GM19372 (cell line): ENCODE measurements around the gene ARPC1A.
"Not testable (repeated sequence)": the region's sequence is repeated elsewhere in the genome, so short reads cannot be mapped to it uniquely, and the experiment has no call there.

Experiments used
- ATAC-seq: cut with Tn5 transposase; IDR thresholded peaks from one replicate; pipeline ENCODE4 v1.9.1; 2021; ENCODE audit warnings: mild to moderate bottlenecking, low read depth, moderate library complexity; ENCODE audit not compliant: unreplicated experiment

The ARPC1A gene

DNA sequence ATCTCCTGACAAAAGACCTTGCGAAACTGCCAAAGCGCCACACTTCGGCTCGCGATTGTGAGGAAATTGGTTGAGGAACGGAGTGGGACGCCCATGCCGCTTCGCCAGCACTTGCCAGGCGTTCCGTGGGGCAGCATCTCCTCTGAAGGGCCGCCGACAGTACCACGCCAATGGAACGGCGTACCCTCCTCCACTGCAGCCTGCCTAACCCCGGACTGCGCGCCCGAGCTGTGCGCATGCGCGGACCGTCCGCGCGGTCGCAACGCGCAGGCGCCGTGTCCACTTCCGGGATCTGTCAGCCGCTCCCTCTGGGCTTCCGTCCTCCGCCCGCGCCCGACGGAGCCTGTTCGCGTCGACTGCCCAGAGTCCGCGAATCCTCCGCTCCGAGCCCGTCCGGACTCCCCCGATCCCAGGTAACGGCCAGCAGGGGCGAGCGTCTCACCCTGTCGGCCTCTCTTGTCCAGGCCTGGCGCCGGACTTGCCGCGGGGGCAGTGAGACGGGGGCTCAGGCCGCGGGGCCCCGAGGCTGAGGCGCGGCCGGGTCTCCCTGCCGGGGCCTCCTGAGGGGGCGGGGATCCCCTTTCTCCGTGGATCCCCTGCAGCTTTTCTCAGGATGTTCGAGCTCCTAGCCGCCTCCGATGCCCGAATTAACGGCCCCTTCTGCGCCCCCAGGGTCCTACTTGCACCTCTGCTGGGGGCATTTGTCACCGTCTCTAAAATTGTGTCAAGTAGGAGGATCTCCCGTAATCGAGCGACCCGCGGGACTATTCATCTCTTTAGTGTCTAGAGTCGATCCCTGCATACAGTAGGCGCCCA lies at the start of gene ARPC1A:
TSS of gene ARPC1A (plus strand) at position 307 of the 816 bp plus-strand sequence. CDS start 7,456 bp downstream, outside the sequence.
- ATAC-seq, result peak; percentile 93

DNA sequence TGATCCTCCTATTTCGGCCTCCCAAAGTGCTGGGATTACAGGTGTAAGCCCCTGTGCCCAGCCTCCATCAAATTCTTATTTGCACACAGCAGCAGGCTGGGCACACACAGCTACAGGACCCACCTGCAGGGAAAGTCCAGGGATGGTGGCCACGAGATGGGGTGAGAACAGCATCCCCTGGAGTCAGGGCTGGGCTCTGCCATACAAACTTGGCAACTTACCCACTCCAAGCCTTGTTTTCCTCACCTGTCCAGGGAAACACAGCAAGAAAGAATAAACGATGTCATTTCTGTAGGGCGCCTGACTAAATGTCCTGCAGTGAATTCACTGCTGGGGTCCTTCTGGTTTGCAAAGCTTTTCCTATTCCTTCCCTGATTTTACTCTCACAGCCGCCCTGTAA lies 47.5 kb upstream of the ARPC1A start:
- no peak for ATAC-seq

DNA sequence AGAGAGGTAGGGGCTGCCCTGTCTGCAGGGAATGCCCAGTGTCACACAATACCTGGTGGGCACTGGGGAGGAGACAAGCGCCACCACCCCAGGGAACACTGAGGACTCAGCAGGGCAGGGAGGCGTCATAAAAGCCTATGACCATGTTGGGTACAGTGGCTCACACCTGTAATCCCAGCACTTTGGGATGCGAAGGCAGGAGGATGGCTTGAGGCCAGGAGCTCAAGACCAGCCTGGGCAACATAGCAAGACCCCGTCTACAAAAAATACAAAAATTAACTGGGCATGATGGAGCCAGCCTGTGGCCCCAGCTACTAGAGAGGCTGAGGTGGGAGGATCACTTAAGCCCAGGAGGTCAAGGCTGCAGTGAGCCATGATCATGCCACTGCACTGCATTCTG lies 41.5 kb upstream of the ARPC1A start:
- not testable (repeated sequence) for ATAC-seq

DNA sequence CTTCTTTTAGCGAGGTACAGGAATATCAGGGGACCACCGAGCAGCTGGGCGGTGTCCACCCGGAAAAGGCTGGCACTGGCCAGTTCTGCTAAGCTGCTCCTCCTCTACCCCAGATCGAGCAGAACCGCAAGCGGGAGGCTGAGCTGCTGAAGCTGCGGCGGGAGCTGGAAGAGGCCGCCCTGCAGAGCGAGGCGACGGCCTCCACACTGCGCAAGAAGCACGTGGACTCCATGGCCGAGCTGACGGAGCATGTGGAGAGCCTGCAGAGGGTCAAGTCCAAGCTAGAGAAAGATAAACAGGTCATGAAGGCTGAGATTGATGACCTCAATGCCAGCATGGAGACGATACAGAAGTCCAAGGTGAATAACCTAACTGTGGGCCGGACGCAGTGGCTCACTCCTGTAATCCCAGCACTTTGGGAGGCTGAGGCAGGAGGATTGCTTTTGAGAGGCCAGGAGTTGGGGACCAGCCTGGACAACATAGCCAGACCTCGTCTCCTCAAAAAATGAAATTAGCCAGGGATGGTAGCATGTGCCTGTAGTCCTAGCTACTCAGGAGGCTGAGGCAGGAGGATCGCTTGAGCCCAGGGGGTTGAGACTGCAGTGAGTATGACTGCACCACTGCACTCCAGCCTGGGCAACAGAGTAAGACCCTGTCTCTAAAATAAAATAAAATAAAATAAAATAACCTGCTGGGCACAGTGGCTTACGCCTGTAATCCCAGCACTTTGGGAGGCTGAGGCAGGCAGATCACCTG lies 37.7 kb upstream of the ARPC1A start:
- no peak for ATAC-seq

DNA sequence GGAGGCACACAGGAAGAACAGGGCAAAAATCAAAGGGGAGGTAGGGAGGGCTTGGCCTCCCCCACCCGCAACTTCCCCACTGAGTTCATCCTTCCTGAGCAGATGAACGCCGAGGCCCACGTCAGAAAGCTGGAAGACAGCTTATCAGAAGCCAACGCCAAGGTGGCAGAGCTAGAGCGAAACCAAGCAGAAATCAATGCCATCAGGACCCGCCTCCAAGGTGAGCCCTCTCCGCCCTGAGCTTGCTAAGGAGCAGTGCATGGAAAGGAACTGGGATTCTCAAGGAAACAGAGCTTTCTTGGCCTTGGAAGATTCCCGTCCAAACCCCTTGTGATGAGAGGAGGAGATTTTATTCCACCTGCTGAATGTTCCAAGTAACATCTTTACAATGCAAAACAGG lies 36.5 kb upstream of the ARPC1A start:
- ATAC-seq, result no peak

DNA sequence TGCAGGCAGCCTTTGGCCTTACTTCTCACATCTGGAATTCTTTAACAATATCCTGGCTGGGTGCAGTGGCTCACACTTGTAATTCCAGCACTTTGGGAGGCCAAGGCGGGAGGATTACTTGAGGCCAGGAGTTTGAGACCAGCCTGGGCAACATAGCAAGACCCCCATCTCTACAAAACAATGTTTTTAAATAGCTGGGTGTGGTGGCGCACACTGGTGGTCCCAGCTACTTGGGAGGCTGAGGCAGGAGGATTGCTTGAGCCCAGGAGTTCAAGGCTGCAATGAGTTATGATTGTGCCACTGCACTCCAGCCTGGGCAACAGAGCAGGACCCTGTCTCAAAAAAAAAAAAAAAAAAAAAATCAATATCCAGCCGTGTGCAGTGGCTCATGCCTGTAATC lies 35.5 kb upstream of the ARPC1A start:
- not testable (repeated sequence) for ATAC-seq

DNA sequence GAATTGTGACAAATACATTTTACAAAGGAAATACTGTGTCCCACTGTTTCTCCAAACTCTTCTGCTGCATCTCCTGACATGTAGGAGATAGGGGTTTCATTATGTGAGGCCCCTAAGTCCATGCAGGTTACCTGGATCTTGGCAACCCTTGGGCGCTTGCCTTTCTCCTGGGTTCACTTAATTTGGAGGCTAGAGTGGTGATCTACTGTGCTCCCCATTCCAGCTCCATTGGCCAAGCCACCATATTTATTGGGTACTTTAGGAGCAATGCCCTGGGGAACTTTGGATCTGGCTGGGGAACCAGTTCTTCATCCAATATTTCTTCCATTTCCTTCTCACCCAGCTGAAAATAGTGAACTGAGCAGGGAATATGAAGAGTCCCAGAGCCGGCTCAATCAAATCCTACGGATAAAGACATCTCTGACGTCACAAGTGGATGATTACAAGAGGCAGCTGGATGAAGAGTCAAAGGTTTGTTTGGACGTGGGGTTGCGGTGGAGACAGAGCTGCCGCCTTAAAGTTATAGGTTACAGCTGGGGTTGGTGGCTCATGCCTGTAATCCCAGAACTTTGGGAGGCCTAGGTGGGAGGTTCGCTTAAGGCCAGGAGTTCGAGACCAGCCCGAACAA lies 34.6 kb upstream of the ARPC1A start:
- no peak for ATAC-seq

DNA sequence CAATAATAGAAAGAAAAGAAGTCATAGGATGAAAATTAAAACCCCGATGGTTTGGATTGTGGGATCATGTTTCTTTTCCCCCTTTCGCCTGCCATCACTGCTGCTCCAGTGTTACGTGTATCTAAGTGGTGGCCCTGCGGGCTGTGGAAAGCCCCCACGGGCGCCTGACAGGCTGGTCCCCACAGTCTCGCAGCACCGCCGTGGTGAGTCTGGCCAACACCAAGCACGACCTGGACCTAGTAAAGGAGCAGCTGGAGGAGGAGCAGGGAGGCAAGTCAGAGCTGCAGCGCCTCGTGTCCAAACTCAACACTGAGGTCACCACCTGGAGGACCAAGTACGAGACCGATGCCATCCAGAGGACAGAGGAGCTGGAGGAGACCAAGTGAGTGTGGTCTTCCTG lies 33.6 kb upstream of the ARPC1A start:
- no peak for ATAC-seq

DNA sequence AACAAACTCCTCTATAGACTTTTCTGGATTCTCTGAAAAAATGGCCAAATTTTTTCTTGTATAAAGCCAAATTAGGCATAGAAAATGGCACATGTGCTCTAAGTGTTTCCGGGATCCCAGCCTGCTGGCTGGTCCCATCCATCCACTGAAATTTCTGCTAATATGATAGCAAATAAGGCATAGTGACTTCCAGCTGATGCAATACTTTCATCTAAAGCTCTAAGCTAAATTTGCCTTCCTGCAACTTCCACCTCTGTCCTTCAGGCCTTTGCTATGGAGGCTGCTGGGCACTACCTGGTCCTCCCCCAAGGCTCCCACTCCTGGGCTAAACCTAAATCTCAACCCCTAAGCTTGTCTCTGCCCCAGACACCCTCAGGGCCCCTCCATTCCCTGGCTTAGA lies 32.5 kb upstream of the ARPC1A start:
- no peak for ATAC-seq

DNA sequence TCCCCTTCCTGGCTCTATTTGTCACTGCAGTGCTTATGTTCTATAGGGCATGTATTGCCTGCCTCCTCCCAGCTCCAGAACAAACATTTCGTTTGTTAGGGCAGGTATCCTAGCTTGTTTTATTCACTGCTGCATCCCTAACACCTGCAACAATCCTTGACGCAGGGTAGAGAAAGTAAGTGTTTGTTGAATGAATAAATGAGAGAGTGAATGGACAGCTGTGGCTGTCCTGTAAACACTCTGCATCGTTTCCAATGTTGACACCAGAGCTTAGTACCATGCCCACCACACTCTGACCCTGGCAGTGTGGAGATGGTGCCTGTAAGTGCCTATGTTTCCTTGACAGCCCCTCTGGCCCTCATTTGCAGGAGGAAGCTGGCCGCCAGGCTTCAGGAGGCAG lies 32.0 kb upstream of the ARPC1A start:
- ATAC-seq, result no peak

DNA sequence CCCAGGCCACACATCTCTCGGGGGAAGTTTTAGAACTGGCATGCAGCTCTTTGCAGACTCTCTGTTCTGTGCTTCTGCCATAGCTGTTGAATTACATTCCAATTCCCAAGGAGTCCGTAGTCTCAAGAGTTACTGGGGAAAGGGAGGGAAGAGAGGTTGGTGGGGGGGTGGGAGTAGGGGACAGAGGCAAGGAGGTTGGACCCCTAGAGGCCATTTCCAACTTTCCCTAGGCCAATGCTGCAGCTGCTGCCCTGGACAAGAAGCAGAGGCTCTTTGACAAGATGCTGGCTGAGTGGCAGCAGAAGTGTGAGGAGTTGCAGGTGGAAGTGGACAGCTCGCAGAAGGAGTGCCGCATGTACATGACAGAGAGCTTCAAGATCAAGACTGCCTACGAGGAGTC lies 29.2 kb upstream of the ARPC1A start:
- ATAC-seq, result no peak

DNA sequence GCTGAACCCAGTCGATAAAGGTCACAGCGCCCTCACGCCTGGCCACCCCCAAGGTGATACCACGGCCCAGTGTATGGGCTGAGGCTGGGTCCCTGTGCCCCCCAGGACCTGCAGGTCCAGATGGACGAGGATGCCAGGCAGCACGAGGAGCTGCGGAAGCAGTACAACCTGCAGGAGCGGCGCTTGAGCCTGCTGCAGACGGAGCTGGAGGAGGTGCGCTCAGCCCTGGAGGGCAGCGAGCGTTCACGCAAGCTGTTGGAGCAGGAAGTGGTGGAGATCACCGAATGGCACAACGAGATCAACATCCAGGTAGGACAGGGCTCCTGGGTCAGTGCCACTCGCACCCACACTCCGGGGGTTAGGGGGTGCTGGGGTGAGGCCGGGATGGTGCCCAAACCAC lies 24.2 kb upstream of the ARPC1A start:
- no peak for ATAC-seq

DNA sequence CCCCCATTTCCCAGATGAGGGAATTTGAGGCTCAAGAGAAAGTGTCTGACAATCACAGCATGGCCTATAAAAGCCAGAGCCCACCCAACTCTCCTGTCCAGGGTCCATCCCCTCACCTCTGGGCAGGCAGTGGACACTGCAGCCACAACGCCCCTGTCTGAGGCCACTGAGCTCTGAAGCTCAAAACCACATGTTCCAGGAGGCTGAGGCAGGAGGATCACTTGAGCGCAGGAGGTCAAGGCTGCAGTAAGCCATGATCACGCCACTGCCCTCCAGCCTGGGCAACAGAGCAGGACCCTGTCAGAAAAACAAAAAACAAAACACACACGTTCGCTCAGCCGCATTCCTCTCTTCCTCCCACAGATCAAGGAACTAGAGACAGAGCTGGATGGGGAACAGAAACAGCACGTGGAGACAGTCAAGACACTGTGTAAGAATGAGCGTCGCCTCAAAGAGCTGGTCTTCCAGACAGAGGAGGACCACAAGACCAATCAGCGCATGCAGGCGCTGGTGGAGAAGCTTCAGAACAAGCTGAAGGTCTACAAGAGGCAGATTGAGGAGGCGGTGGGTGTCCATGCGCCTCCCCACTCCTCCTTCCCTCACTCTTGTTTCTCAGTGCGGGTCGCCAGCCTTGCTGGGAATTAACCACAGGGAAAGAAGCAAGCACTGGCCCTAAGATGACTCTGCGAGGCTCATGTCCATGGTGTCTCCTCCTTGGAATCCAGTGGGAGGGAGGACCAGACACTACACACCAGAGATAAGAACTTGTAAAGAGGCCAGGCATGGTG lies 20.0 kb upstream of the ARPC1A start:
- no peak for ATAC-seq

DNA sequence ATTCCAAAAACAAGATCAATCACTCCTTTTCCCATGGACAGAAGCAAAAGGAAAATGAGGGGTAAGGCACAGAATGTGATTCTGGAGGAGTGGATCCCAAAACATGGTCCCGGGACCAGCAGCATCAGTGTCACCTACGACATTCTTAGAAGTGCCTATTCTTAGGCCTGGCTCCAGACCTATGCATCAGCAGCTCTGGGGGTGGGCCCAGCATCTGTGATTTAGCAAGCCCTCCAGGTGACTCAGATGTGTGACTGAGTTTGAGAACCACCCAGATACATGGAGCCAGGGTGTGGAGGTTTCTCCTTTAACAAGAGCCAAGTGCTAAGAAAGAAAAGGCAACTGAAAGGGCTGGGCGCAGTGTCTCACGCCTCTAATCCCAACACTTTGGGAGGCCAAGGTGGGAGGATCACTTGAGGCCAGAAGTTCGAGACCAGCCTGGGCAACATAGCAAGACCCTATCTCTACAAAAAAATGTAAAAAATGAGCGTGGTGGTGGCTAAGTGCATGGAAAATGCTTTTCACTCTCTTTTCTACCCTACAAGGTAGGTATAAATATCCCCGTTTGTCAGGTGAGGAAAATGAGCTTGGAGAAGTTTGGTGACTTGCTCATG lies 17.1 kb upstream of the ARPC1A start:
- ATAC-seq, result no peak

DNA sequence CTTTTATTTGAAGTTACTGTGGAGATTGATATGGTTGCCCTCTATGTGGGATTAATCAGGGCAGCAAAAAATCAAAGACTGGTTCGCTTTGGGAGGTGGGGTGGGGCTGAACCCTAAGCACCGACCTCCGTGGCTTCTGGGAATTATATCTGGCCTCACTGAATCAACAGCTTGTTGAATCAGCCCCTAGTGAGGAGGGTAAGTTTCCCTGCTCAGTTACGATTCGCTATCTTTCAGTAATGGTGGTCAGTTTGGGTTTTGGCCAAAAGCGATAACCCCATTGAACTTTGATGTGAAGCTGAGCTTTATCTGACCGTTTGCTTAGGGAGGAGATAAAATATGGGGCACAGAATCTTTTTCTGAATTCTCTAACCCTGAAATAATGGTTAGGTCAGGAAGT lies 16.6 kb upstream of the ARPC1A start:
- no peak for ATAC-seq

DNA sequence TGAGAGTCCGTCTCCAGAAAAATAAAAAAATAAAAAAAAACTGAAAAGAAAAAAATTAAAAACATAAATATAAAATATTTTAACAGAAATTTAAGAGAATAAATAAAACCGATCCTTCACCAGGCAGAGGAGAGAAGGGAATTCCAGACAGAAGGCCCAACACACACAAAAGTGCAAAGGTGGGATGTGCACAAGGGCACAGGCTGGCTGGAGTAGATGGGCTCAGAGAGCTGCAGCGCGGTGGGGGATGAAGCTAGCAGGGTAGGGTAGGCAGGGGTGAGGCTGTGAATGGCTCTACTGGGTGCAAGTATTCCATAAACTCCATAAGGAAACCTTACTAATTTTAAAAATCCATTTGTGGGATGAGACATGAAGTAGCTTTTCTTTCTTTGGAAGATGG lies 15.7 kb upstream of the ARPC1A start:
- ATAC-seq, result no peak

DNA sequence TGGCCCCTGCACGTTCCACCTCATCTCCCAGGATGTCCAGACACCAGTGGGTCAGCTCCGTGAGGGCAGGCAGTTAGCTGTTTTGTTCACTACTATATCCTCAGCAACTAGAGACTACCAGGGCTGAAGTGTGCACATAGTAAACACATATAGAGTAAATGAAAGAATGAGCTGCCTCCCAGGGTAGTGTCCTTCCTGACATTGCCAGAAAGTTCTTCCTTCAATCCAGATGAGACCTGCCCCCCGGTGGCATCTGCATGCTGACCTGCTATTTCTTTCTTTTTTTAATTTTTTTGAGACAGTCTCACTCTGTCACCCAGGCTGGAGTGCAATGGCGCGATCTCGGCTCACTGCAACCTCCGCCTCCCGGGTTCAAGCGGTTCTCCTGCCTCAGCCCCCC lies 14.0 kb upstream of the ARPC1A start:
- no peak for ATAC-seq

DNA sequence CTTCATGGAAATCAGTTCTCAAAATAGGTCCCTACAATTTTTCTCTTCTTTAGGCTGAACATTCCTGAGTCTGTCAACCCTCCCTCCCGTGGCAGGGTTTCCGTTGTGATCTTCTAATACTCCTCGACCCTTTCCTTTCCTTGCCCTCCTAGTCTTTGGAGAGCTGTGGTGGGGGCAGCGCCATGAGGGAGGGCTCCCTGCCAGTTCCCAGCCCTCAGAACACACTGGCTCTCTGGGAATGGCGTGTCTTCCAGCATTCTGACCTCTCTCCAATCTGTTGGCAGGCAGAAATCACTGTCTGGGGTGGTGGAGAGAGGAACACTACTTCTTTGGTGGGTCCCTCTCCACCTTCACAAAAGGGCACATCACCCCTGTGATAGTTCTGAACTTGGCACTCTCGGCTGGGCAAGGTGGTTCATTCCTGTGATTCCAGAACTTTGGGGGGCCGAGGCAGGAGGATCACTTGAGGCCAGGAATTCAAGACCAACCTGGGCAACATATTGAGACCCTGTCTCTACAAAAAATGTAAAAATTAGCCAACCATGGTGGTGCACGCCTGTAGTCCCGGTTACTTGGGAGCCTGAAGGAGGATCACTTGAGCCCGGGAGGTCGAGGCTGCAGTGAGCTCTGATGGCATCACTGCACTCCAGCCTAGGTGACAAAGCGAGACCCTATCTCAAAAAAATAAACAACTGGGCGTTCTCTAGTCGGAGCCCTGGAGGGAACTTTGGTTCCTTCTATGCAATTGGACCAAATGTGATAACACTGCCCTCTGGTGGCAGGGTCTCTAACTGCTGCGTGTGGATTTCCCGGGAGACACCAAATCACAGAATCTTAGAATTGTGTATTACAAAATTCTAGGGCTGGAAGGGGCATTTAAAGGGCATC lies 13.1 kb upstream of the ARPC1A start:
- no peak for ATAC-seq

DNA sequence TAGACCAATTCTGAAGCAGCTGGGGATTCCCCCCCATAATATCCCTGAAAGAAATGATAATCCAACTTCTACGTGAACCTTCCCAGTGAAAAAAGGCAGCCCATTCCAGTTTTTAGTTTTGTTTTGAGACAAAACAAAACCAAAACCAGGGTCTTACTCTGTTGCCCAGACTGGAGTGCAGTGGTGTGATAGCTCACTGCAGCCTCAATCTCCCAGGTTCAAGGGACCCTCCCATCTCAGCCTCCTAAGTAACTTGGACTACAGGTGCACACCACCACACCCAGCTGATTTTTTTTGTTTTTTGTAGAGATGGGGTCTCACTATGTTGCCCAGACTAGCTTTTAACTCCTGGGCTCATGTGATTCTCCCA lies 12.5 kb upstream of the ARPC1A start:
- no peak for ATAC-seq
